ENCODE measurements around the gene TTLL7. TPM values are rescaled to one million over a fixed set of nuclear protein-coding genes. Genes with fewer than 3 reads are reported as not detected.

The TTLL7 gene
- polyA plus RNA-seq, 1 donor from 2014 or later = 88.1 TPM

- H3K9me2 ChIP-seq (ENCODE audit: insufficient read depth, low read length) = no peaks in the 10 kb centered on the region
Observed at GRCh38 chr1:83897516-83897915, 101.4 kb downstream of the TTLL7 start.

GRCh38 chr1:83896299-83896698 is 102.6 kb downstream of the TTLL7 start:
- no peaks in the 10 kb centered on the region for H3K27me3 ChIP-seq (ENCODE audit: insufficient read depth, low read depth, low read length)
- no peak overlapping the region for H2AFZ ChIP-seq (ENCODE audit: low read depth, low read length)
- H3K9me2 ChIP-seq (ENCODE audit: insufficient read depth, low read length) = no peaks in the 10 kb centered on the region
- H3K79me2 ChIP-seq (replicated peaks; ENCODE audit: insufficient read depth, low read length) = no peaks in the 10 kb centered on the region
- H3K4me2 ChIP-seq (ENCODE audit: low read length) = no peak overlapping the region
- H3K4me3 ChIP-seq (ENCODE audit: low read length) = no peak overlapping the region
- no peaks in the 10 kb centered on the region for H4K20me1 ChIP-seq (ENCODE audit: insufficient read depth)
- no peak for TF ChIP-seq EP300 (conservative IDR thresholded peaks at IDR 0.05; ENCODE audit: poor library complexity, severe bottlenecking)
- no peak for TF ChIP-seq TAF1 (IDR thresholded peaks at IDR 0.05; ENCODE audit: low read depth)
- no peak for TF ChIP-seq RAD21 (conservative IDR thresholded peaks at IDR 0.05)
- no peak for TF ChIP-seq EZH2 (IDR thresholded peaks at IDR 0.05; ENCODE audit: borderline replicate concordance, insufficient read depth, low read length, poor library complexity, severe bottlenecking)
- no peak for TF ChIP-seq REST (IDR thresholded peaks at IDR 0.05; ENCODE audit: borderline replicate concordance)
- no peak for TF ChIP-seq POLR2AphosphoS5 (IDR thresholded peaks at IDR 0.05)
- no peaks in the 10 kb centered on the region for H3K9me3 ChIP-seq (ENCODE audit: low read length)
- H3K36me3 ChIP-seq (ENCODE audit: insufficient read depth, low read length) = no peaks in the 10 kb centered on the region
- no peak overlapping the region for H3K27ac ChIP-seq (ENCODE audit: low read length)
- H3K9ac ChIP-seq (ENCODE audit: low read length) = no peak overlapping the region
- no peaks in the 10 kb centered on the region for H3F3A ChIP-seq (ENCODE audit: insufficient read depth, low read length, poor library complexity, severe bottlenecking)

More at GRCh38 chr1:83897516-83897915, 101.4 kb downstream of the TTLL7 start:
- Histone ChIP-seq H3K9ac (ENCODE audit: low read length) (no peak overlapping the region), H3F3A (ENCODE audit: insufficient read depth, low read length, poor library complexity, severe bottlenecking) (no peaks in the 10 kb centered on the region), H3K4me3 (ENCODE audit: low read length) (no peak overlapping the region), H3K4me2 (ENCODE audit: low read length) (no peak overlapping the region), H3K27ac (ENCODE audit: low read length) (no peak overlapping the region), H4K20me1 (ENCODE audit: insufficient read depth) (no peaks in the 10 kb centered on the region), H3K79me2 (replicated peaks; ENCODE audit: insufficient read depth, low read length) (no peaks in the 10 kb centered on the region), H3K9me3 (ENCODE audit: low read length) (no peaks in the 10 kb centered on the region), H2AFZ (ENCODE audit: low read depth, low read length) (no peak overlapping the region), H3K27me3 (ENCODE audit: insufficient read depth, low read depth, low read length) (no peaks in the 10 kb centered on the region), H3K36me3 (ENCODE audit: insufficient read depth, low read length) (no peaks in the 10 kb centered on the region)
- no peak for TF ChIP-seq MXI1 (conservative IDR thresholded peaks at IDR 0.05; ENCODE audit: poor library complexity, severe bottlenecking)
- no peak for TF ChIP-seq POLR2AphosphoS5 (IDR thresholded peaks at IDR 0.05)
- TF ChIP-seq RAD21 (conservative IDR thresholded peaks at IDR 0.05) = no peak
- TF ChIP-seq REST (IDR thresholded peaks at IDR 0.05; ENCODE audit: borderline replicate concordance) = no peak
- no peak for TF ChIP-seq SMC3 (conservative IDR thresholded peaks at IDR 0.05; ENCODE audit: poor library complexity)
